Tibial artery (tissue), 4 donors: ENCODE measurements around the gene SNX1.

Source experiments
- DNase-seq, 2 donors: peaks; one replicate each; pipeline ENCODE4 v3.0.0-alpha.2; 2019
- H3K27ac ChIP-seq, 2 donors: fragments of 200-600 bp; sonication (generic) in 1 of 2; 1 replicate in 1 of 2; 2 replicates in 1 of 2; pipeline ENCODE4 v1.5.1; 2018 to 2019; ENCODE audit warnings: mild to moderate bottlenecking in 1 of 2
- H3K27me3 ChIP-seq, 2 donors: fragments of 200-600 bp; sonication (generic) in 1 of 2; one replicate each; pipeline versions ENCODE4 v1.5.1 to v1.6.0; 2016 to 2019
- H3K36me3 ChIP-seq, 3 donors: fragments of 200-600 bp; sonication (generic) in 2 of 3; one replicate each; pipeline ENCODE4 v1.5.1; 2016 to 2019; ENCODE audit warnings: mild to moderate bottlenecking in 2 of 3
- H3K4me1 ChIP-seq, 4 donors: fragments of 200-600 bp; sonication (generic) in 2 of 4; 1 replicate in 3 of 4; 2 replicates in 1 of 4; pipeline ENCODE4 v1.5.1; 2016 to 2019
- H3K4me3 ChIP-seq, 2 donors: fragments of 200-600 bp; sonication (generic) in 1 of 2; 1 replicate in 1 of 2; 2 replicates in 1 of 2; pipeline ENCODE4 v1.5.1; 2018 to 2019; ENCODE audit warnings: mild to moderate bottlenecking in 2 of 2
- H3K9me3 ChIP-seq, 3 donors: fragments of 200-600 bp; sonication (generic) in 1 of 3; one replicate each; pipeline ENCODE4 v1.5.1; 2016 to 2019
- intact Hi-C: fragments of 100-400 bp; cut with DNase I; formaldehyde crosslinking; loops from one replicate; pipeline ENCODE4 v1.15.0; 2023; ENCODE audit warnings: low total_unique reads
- TF ChIP-seq, protein P1 (sequence below), 2 experiments: fragments of 200-600 bp in 1 of 2; fragments of 450-650 bp in 1 of 2; IDR thresholded peaks; one replicate each; pipeline ENCODE4 v1.5.1; 2017 to 2019; ENCODE audit warnings: antibody characterized with exemption in 2 of 2, mild to moderate bottlenecking in 1 of 2, moderate library complexity in 1 of 2

The SNX1 gene

DNA sequence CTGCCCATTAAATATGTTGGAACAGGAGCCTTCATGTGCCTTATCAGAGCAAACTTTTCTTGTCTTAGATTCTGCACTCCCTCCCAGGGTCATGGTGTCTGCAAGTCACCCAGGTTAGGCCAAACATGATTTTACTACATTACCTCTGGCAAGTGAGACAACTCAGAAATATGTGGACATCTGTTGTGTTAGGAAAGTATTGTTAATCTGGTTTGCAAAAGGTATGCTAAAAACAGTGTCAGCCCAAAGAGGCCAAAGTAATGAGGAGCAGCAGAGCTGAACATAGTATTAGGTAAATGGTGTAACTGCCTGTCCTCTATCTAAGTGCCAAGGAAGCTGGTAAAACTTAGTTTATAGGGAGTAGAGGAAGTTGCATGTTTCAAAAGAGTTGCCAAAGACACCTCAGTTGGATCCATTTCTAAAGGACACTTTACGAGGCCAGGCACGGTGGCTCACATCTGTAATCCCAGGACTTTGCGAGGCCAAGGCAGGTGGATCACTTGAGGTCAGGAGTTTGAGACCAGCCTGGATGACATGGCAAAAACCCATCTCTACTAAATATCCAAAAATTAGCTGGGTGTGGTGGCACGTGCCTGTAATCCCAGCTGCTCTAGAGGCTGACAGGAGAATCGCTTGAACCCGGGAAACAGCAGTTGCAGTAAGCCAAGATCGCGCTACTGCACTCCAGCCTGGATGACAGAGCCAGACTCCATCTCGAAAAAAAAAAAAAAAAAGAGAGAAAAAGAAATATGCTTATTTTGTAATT is 89.5 kb downstream of the SNX1 start:
- H3K36me3 ChIP-seq, result peaks cover 20 to 49% (median 24%) of the 10 kb centered on the region in 3 donors
- intact Hi-C loops, result no loop called here
- TF ChIP-seq, protein P1, sequence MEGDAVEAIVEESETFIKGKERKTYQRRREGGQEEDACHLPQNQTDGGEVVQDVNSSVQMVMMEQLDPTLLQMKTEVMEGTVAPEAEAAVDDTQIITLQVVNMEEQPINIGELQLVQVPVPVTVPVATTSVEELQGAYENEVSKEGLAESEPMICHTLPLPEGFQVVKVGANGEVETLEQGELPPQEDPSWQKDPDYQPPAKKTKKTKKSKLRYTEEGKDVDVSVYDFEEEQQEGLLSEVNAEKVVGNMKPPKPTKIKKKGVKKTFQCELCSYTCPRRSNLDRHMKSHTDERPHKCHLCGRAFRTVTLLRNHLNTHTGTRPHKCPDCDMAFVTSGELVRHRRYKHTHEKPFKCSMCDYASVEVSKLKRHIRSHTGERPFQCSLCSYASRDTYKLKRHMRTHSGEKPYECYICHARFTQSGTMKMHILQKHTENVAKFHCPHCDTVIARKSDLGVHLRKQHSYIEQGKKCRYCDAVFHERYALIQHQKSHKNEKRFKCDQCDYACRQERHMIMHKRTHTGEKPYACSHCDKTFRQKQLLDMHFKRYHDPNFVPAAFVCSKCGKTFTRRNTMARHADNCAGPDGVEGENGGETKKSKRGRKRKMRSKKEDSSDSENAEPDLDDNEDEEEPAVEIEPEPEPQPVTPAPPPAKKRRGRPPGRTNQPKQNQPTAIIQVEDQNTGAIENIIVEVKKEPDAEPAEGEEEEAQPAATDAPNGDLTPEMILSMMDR (IDR thresholded peaks at IDR 0.05), result no peak

DNA sequence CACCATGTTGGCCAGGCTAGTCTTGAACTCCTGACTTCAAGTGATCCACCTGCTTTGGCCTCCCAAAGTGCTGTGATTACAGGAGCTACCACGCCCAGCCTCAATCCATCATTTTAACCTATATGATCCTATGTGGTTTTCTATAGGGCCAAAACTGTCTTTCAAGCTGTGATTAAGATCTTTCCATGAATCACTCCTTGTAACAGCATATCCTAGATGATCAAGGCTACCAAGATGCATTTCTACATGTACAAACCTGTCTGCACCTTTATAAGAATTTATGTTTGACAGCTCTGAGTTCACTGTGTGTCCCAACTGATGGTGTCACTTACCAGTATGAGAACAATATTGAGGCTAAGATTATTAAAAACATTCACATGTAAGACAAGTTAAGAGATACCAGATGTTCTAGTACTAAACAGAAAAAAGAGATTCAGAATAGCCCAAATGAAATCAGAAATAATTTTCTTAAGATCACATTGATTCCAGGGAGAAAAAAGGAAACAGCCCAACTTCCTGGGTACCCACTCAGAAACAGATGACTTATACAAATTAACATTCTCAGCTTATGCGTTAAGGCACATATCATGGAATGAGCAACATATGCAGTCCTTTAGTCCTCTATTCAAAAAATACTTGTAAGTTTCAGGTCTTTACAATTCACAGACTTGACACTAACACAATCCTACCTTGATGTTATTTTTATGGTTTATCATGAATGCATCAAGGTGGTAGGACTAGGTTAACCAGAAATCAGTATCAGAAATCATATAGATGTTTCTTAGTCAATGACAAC is 91.8 kb downstream of the SNX1 start:
- Histone ChIP-seq H3K4me3 (no peak overlapping the region), H3K27ac (no peak overlapping the region), H3K27me3 (no peaks in the 10 kb centered on the region), H3K9me3 (no peaks in the 10 kb centered on the region), H3K4me1 (no peaks in the 10 kb centered on the region), H3K36me3 (peaks cover 14 to 46% (median 20%) of the 10 kb centered on the region in 3 donors)
- TF ChIP-seq, protein P1 (IDR thresholded peaks at IDR 0.05), result no peak
- intact Hi-C loops, result no loop called here
- no peak for DNase-seq

More for the DNA sequence above, 89.5 kb downstream of the SNX1 start:
- no peaks in the 10 kb centered on the region for H3K9me3 ChIP-seq
- no peaks in the 10 kb centered on the region for H3K4me1 ChIP-seq
- no peak for DNase-seq
- H3K27me3 ChIP-seq, result no peaks in the 10 kb centered on the region
- no peak overlapping the region for H3K27ac ChIP-seq
- no peak overlapping the region for H3K4me3 ChIP-seq
